ENCODE results near the gene RAB4A. TPM values are rescaled to one million over a fixed set of nuclear protein-coding genes. Genes with fewer than 3 reads are reported as not detected.

RAB4A gene
- total and polyA plus RNA-seq, 12 donors, result 15.7 to 131 (median 112) TPM

DNA sequence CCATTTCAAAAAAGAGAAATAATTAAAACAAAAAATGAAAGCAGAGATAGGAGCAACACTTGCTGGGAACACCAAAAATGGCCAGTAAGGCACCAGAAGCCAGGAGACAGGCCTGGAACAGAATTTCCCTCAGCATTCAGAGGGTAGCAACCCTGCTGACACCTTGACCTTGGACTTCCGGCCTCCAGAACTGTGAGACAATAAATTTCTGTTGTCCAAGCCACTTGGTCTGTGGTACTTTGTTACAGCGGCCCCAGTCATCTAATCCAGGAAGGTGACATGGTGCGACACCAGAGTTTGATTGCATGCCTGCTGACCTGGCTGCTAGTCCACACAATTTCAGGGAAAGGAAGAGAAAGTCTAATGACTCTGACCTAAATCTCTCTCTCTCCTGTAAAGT is 10.6 kb upstream of the RAB4A start:
- Histone ChIP-seq H3K9me3 (no peaks in the 10 kb centered on the region), H3K4me3 (no peak overlapping the region), H3K36me3 (no peaks in the 10 kb centered on the region), H3K27me3 (no peaks in the 10 kb centered on the region), H3K27ac (no peak overlapping the region), H3K4me1 (peaks cover 0 to 11% (median 6%) of the 10 kb centered on the region in 9 donors)
- no peak for DNase-seq
- no peak for ATAC-seq
- 71 to 89% methylated on average over 3 of the region's 3 CpGs for whole genome bisulfite sequencing, 2 donors
- intact Hi-C loops (cut with DNase I), result loop anchor here in 1 of 10 donors (10.0 kb wide), 1 partner anchor 255 kb away; no protein-coding TSS in a partner anchor
- TF ChIP-seq, protein P1, sequence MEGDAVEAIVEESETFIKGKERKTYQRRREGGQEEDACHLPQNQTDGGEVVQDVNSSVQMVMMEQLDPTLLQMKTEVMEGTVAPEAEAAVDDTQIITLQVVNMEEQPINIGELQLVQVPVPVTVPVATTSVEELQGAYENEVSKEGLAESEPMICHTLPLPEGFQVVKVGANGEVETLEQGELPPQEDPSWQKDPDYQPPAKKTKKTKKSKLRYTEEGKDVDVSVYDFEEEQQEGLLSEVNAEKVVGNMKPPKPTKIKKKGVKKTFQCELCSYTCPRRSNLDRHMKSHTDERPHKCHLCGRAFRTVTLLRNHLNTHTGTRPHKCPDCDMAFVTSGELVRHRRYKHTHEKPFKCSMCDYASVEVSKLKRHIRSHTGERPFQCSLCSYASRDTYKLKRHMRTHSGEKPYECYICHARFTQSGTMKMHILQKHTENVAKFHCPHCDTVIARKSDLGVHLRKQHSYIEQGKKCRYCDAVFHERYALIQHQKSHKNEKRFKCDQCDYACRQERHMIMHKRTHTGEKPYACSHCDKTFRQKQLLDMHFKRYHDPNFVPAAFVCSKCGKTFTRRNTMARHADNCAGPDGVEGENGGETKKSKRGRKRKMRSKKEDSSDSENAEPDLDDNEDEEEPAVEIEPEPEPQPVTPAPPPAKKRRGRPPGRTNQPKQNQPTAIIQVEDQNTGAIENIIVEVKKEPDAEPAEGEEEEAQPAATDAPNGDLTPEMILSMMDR (IDR thresholded peaks at IDR 0.05), result no peak

DNA sequence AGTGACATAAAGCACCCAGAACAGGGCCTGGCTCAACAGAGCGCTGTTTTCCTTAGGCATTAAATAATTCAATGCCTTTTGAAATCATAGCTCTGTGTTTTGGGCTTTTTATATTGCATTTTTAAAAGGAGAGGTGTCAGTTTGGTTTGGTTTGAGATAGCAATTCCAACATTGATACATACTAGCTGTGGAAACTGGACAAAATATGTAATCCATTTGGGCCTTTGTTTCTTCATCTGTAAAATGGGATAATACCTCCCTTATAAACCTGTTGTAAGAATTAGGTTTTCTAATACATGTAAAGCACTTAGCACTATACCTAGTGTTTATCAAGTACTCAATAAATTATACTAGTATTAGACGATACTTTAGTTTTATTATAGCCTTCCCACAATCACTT is 8.7 kb upstream of the RAB4A start:
- DNase-seq, result no peak
- no peaks in the 10 kb centered on the region for H3K36me3 ChIP-seq
- peaks cover 0 to 6% (median 0%) of the 10 kb centered on the region in 11 donors for H3K9me3 ChIP-seq
- H3K4me1 ChIP-seq, result peaks cover 0 to 11% (median 6%) of the 10 kb centered on the region in 9 donors
- TF ChIP-seq, protein P1 (IDR thresholded peaks at IDR 0.05), result no peak
- H3K27ac ChIP-seq, result no peak overlapping the region
- H3K27me3 ChIP-seq, result no peaks in the 10 kb centered on the region
- intact Hi-C loops (cut with DNase I), result loop anchor here in 1 of 10 donors (10.0 kb wide), 1 partner anchor 253 kb away; no protein-coding TSS in a partner anchor
- H3K4me3 ChIP-seq, result no peak overlapping the region
- no peak for ATAC-seq
- WGBS, 2 donors, result 97 to 99% methylated on average over 2 of the region's 2 CpGs

DNA sequence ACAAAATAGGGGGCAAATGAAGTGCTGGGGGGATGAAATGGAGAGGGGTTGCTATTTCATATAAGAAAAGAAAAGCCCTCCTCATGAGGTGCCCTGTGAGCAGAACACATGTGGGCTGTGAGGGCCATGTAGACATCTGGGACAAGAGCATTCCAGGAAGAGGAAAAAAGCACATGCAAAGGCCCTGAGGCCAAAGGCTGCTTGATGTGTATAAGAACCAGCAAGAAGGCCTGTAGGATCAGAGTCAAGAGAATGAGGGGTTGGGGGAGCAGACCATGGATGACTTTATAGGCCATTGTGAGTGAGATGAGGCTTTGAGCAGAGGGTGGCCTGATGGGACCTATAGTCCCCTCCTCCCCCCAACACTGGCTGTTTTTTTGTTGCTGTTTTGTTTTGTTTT is 7.7 kb upstream of the RAB4A start:
- no peak for ATAC-seq
- Histone ChIP-seq H3K36me3 (no peaks in the 10 kb centered on the region), H3K27me3 (no peaks in the 10 kb centered on the region), H3K9me3 (peaks cover 0 to 11% (median 0%) of the 10 kb centered on the region in 11 donors), H3K27ac (no peak overlapping the region), H3K4me3 (no peak overlapping the region), H3K4me1 (peaks cover 0 to 11% (median 5%) of the 10 kb centered on the region in 9 donors)
- no peak for DNase-seq
- intact Hi-C loops (cut with DNase I), result loop anchor here in 1 of 10 donors (10.0 kb wide), 1 partner anchor 252 kb away; no protein-coding TSS in a partner anchor
- TF ChIP-seq, protein P1 (IDR thresholded peaks at IDR 0.05), result no peak

DNA sequence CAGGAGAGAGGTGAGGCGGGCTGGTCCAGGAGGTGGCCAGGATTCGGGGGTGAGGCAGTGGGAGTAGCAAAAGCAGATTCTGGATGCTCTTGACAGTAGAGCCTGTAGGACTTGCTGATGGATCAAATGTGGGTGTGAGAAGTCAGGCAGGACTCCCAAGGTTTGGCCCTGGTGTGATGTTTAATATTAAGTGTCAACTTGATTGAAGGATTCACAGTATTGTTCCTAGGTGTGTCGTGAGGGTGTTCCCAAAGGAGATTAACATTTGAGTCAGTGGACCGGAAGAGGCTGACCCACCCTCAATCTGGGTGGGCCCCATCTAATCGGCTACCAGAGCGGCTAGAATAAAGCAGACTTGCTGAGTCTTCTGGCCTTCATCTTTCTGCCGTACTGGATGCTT is 6.8 kb upstream of the RAB4A start:
- DNase-seq (no peak), ATAC-seq (no peak)
- H3K4me3 ChIP-seq, result no peak overlapping the region
- no peaks in the 10 kb centered on the region for H3K36me3 ChIP-seq
- intact Hi-C loops (cut with DNase I), result loop anchor here in 1 of 10 donors (10.0 kb wide), 1 partner anchor 251 kb away; no protein-coding TSS in a partner anchor
- TF ChIP-seq, protein P1 (IDR thresholded peaks at IDR 0.05), result no peak
- no peaks in the 10 kb centered on the region for H3K27me3 ChIP-seq
- H3K27ac ChIP-seq, result no peak overlapping the region
- H3K9me3 ChIP-seq, result peaks cover 0 to 11% (median 0%) of the 10 kb centered on the region in 11 donors
- peaks cover 0 to 3% (median 0%) of the 10 kb centered on the region in 9 donors for H3K4me1 ChIP-seq
- WGBS, 2 donors, result 86 to 90% methylated on average over 7 of the region's 7 CpGs

Data from heart right ventricle (tissue), 16 donors.